ENCODE results near the gene AGAP3. TPM values are rescaled to one million over a fixed set of nuclear protein-coding genes. Genes with fewer than 3 reads are reported as not detected.

Gene AGAP3
- total and polyA plus RNA-seq, 11 donors, result 30.3 to 83.7 (median 55.6) TPM

- ATAC-seq (no peak), DNase-seq (no peak)
- intact Hi-C loops (cut with DNase I), result no loop called here
- WGBS, 4 donors, result 21 to 38% (median 33%) methylated on average over 5 of the region's 5 CpGs
- no peaks in the 10 kb centered on the region for H3K27me3 ChIP-seq
- TF ChIP-seq CTCF (IDR thresholded peaks at IDR 0.05) (no peak), POLR2A (IDR thresholded peaks at IDR 0.05) (no peak)
- H3K9me3 ChIP-seq, result no peaks in the 10 kb centered on the region
- H3K4me3 ChIP-seq, result peak overlapping the region in 10 of 12 donors; percentile 43 to 96 (median 79)
- H3K36me3 ChIP-seq, result no peaks in the 10 kb centered on the region
- peak overlapping the region; percentile 67 to 95 (median 89) for H3K27ac ChIP-seq
- H3K4me1 ChIP-seq, result peaks cover 14 to 74% (median 61%) of the 10 kb centered on the region in 12 donors
Measured at GRCh38 chr7:151085329-151085690, 965 bp upstream of the AGAP3 start.

GRCh38 chr7:151086802-151087244, 548 bp downstream of the AGAP3 start:
- DNase-seq, result peak in 1 of 5 donors; percentile 60
- WGBS, 4 donors, result 0 to 1% (median 0%) methylated on average over 12 to 52 of the region's 56 CpGs
- H3K4me1 ChIP-seq, result peaks cover 9 to 77% (median 62%) of the 10 kb centered on the region in 12 donors

DNA sequence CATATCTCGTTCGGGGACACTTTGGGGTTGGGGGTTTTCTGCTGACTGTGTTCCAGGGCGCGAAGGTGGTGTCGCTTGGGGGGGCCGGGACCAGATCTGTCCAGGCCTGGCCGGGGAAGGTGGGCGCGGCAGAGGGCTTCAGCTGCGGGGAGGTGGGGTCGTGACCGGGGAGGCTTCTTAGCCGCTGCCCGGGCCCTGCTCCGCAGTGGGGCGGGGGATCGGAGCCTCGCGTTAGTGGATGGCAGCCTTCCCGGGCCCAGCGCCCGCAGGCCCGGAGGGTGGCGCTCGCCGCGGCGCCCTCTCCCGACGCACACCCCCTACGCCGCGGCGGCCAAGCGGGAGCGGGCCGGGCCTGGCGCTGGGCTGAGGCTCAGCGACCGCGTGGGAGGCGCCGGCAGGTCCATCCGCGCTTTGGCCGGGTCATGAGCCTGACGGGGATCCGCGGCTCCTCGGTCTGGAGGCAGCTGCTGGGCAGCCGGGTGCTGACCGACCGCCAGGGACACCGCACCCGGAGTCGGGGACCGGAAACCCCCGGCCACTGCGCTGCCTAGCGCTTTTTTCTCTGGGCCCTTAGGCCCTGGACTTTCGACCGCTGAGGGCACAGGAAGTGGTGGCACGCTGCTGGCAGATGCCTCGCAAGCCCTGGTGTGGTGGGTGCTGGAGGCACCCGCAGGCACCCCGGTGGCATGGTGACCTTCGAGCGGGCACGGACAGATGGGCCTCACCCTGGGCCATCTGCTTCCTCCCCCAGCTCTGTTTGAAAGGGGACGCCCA, 1.2 kb downstream of the AGAP3 start:
- Histone ChIP-seq H3K9me3 (no peaks in the 10 kb centered on the region), H3K27ac (peak overlapping the region; percentile 66 to 95 (median 90)), H3K36me3 (peaks cover 0 to 7% (median 0%) of the 10 kb centered on the region in 9 donors), H3K27me3 (no peaks in the 10 kb centered on the region), H3K4me1 (peaks cover 3 to 73% (median 61%) of the 10 kb centered on the region in 12 donors), H3K4me3 (peak overlapping the region; percentile 60 to 96 (median 81))
- ATAC-seq, result peak in 3 of 4 donors; percentile 22 to 61 (median 55)
- 1 to 2% (median 1%) methylated on average over 28 to 70 of the region's 70 CpGs for WGBS, 4 donors
- DNase-seq, result peak; percentile 67 to 82 (median 71)
- TF ChIP-seq CTCF (IDR thresholded peaks at IDR 0.05), result peak; percentile 6 to 62 (median 33)
- no peak for TF ChIP-seq POLR2A (IDR thresholded peaks at IDR 0.05)
- intact Hi-C loops (cut with DNase I), result loop anchor here in 3 of 10 donors (1.0 to 2.0 kb wide), 3 partner anchors 23 to 59 kb away; partner anchors contain the start of genes ABCB8 (in 2 of the 3) and SLC4A2 (in 1 of the 3)

More at GRCh38 chr7:151086802-151087244, 548 bp downstream of the AGAP3 start:
- peak overlapping the region; percentile 66 to 95 (median 90) for H3K27ac ChIP-seq
- H3K36me3 ChIP-seq, result peaks cover 0 to 5% (median 0%) of the 10 kb centered on the region in 9 donors
- H3K9me3 ChIP-seq, result no peaks in the 10 kb centered on the region
- no peak for ATAC-seq
- H3K4me3 ChIP-seq, result peak overlapping the region; percentile 60 to 96 (median 81)
- TF ChIP-seq POLR2A (IDR thresholded peaks at IDR 0.05) (no peak), CTCF (IDR thresholded peaks at IDR 0.05) (no peak)
- no peaks in the 10 kb centered on the region for H3K27me3 ChIP-seq
- intact Hi-C loops (cut with DNase I), result loop anchor here in 2 of 10 donors (1.0 to 2.0 kb wide), 4 partner anchors 23 to 58 kb away; partner anchors contain the start of genes ABCB8 (in 1 of the 2) and SLC4A2 (in 1 of the 2)
